Heart right ventricle (tissue), 16 donors: ENCODE data around the gene NACC1. TPM values are rescaled to one million over a fixed set of nuclear protein-coding genes. Genes with fewer than 3 reads are reported as not detected.

Source experiments
- ATAC-seq, 8 donors: fragments of 200-7000 bp; cut with Tn5 transposase; one replicate each; pipeline ENCODE4 v1.9.1; 2020; ENCODE audit warnings: mild to moderate bottlenecking in 8 of 8, moderate library complexity in 8 of 8, moderate number of reproducible peaks in 1 of 8
- DNase-seq, 2 donors: peaks; one replicate each; pipeline ENCODE4 v3.0.0-alpha.2; 2020
- H3K27ac ChIP-seq, 10 donors: fragments of 200-600 bp; sonication (generic) in 2 of 10; one replicate each; pipeline versions ENCODE4 v1.5.0 to v1.8.0; 2020 to 2022; ENCODE audit warnings: mild to moderate bottlenecking in 3 of 10
- H3K27me3 ChIP-seq, 7 donors: fragments of 200-600 bp; one replicate each; pipeline ENCODE4 v1.8.0; 2021 to 2022; ENCODE audit warnings: mild to moderate bottlenecking in 2 of 7
- H3K36me3 ChIP-seq, 9 donors: fragments of 200-600 bp; sonication (generic) in 1 of 9; one replicate each; pipeline versions ENCODE4 v1.5.0 to v1.8.0; 2020 to 2022; ENCODE audit warnings: mild to moderate bottlenecking in 2 of 9
- H3K4me1 ChIP-seq, 9 donors: fragments of 200-600 bp; sonication (generic) in 1 of 9; one replicate each; pipeline versions ENCODE4 v1.5.0 to v1.8.0; 2020 to 2022; ENCODE audit warnings: mild to moderate bottlenecking in 4 of 9
- H3K4me3 ChIP-seq, 10 donors: fragments of 200-600 bp; sonication (generic) in 2 of 10; one replicate each; pipeline versions ENCODE4 v1.5.0 to v1.8.0; 2020 to 2022; ENCODE audit warnings: mild to moderate bottlenecking in 7 of 10, moderate library complexity in 2 of 10
- H3K9me3 ChIP-seq, 11 donors: fragments of 200-600 bp in 10 of 11; sonication (generic) in 2 of 11; one replicate each; pipeline versions ENCODE4 v1.5.0 to v1.8.0; 2013 to 2022; ENCODE audit warnings: mild to moderate bottlenecking in 2 of 11, control low read depth in 1 of 11, moderate library complexity in 1 of 11
- CTCF ChIP-seq, 9 donors: fragments of 200-600 bp; sonication (generic) in 2 of 9; IDR thresholded peaks; one replicate each; pipeline versions ENCODE4 v1.5.0 to v1.8.0; 2021 to 2022; ENCODE audit warnings: antibody characterized with exemption in 9 of 9, mild to moderate bottlenecking in 5 of 9, moderate library complexity in 1 of 9
- WGBS, 2 donors: extraction: QIAGEN DNeasy Blood & Tissue Kit; methylation state at CpG; one replicate each; pipeline ENCODE4 v1.1.7; 2013; ENCODE audit warnings: inconsistent platforms in 1 of 2; 5-methylcytosine and 5-hydroxymethylcytosine counted together
- intact Hi-C, 10 donors: fragments of 100-400 bp; cut with DNase I; formaldehyde crosslinking; loops; one replicate each; pipeline versions ENCODE4 v1.11.1 to v1.14.2; 2022
- polyA plus RNA-seq, 2 donors: library from polyadenylated mRNA; stranded (reverse); fragments of 200-250 nt; gene quantifications; one replicate each; pipeline ENCODE4 v1.2.3, GENCODE V29; 2013
- total RNA-seq, 10 donors: library from RNA; stranded (reverse); fragmentation: NEBNext Ultra II Directional in 3 of 10; extraction: Animal tissue kit (Norgen Biotek cat#: 25700) in 3 of 10; gene quantifications; one replicate each; pipeline versions ENCODE4 v1.2.1 to v1.2.4, GENCODE V29; 2021 to 2023
- donor health status: Arrhythmogenic right ventricular cardiomyopathy.
- donor health status: ischemic (EF 13 %, LVEDD 7.1; RV severe dilation, severe dysfunction).
- donor health status: healthy with polysubstance abuse.
- donor health status: DM: no; HTN: yes; CAD: no.
- donor health status: DM: no; HTN: no; CAD: no.
- donor health status: ischemic (EF 25% LVEDD 6.9; RV normal size, moderate dysfunction).
- donor health status: ischemic (EF 25% LVEDD 5.7; RV mildly dilated, moderate dysfunction).
- donor health status: healthy.
- donor health status: DM: yes; HTN: yes; CAD: no.
- donor health status: Ischemic cardiomyopathy.
- donor health status: ischemic (EF 35%, LVEDD 5.7; RV mildly dilated, moderate dysfunction).
- donor health status: nonischemic (EF 11% LVEDD 7.7; RV severe dilation, severe dysfunction).
- donor health status: DM: yes; HTN: yes; CAD: no.
- donor health status: PGD.
- donor health status: ischemic (EF 29% LVEDD 5.4; RV normal size, mild dysfunction).
- donor health status: nonischemic (EF 23%, LVEDD 6.1; RV moderate dilation, normal function).

Gene NACC1
- total and polyA plus RNA-seq, 12 donors, result 23.9 to 58.0 (median 33.0) TPM

- Histone ChIP-seq H3K36me3 (peaks cover 0 to 17% (median 0%) of the 10 kb centered on the region in 9 donors), H3K27ac (peak overlapping the region; percentile 91 to 100 (median 98)), H3K4me1 (peaks cover 0 to 40% (median 31%) of the 10 kb centered on the region in 9 donors), H3K9me3 (no peaks in the 10 kb centered on the region), H3K4me3 (peak overlapping the region; percentile 64 to 100 (median 92)), H3K27me3 (no peaks in the 10 kb centered on the region)
- 0% methylated on average over 33 to 34 of the region's 34 CpGs for WGBS, 2 donors
- ATAC-seq (peak in 3 of 8 donors; percentile 0), DNase-seq (peak in 1 of 2 donors; percentile 53)
- TF ChIP-seq CTCF (IDR thresholded peaks at IDR 0.05), result no peak
- intact Hi-C loops, result loop anchor here in 7 of 10 donors (1.0 to 10.0 kb wide), 14 partner anchors 34 to 696 kb away; partner anchors contain the start of genes LYL1 (in 7 of the 7), TRMT1 (in 4 of the 7), JUNB (in 2 of the 7) and NACC1 (in 2 of the 7)
Observed at GRCh38 chr19:13150931-13151604, 33.0 kb downstream of the NACC1 start.

- Histone ChIP-seq H3K36me3 (peaks cover 0 to 11% (median 0%) of the 10 kb centered on the region in 9 donors), H3K4me1 (peaks cover 0 to 47% (median 38%) of the 10 kb centered on the region in 9 donors), H3K27ac (peak overlapping the region; percentile 91 to 100 (median 98)), H3K9me3 (no peaks in the 10 kb centered on the region), H3K4me3 (peak overlapping the region; percentile 64 to 100 (median 92)), H3K27me3 (no peaks in the 10 kb centered on the region)
- ATAC-seq (peak; percentile 67 to 82 (median 72)), DNase-seq (peak; percentile 97 to 98)
- intact Hi-C loops, result loop anchor here in 7 of 10 donors (1.0 to 10.0 kb wide), 14 partner anchors 15 to 696 kb away; partner anchors contain the start of genes LYL1 (in 7 of the 7), TRMT1 (in 4 of the 7), JUNB (in 2 of the 7) and NACC1 (in 2 of the 7)
- TF ChIP-seq CTCF (IDR thresholded peaks at IDR 0.05), result peak in 2 of 9 donors; percentile 6 to 24
- WGBS, 2 donors, result 0 to 1% methylated on average over 69 to 71 of the region's 71 CpGs
Observed at GRCh38 chr19:13151605-13152355, 33.7 kb downstream of the NACC1 start.

- no peak for DNase-seq
- intact Hi-C loops, result loop anchor here in 7 of 10 donors (2.0 to 10.0 kb wide), 10 partner anchors 14 to 695 kb away; partner anchors contain the start of genes LYL1 (in 4 of the 7), TRMT1 (in 3 of the 7), JUNB (in 2 of the 7) and NACC1 (in 2 of the 7)
- peak overlapping the region; percentile 86 to 100 (median 98) for H3K27ac ChIP-seq
- peak overlapping the region; percentile 64 to 100 (median 88) for H3K4me3 ChIP-seq
- H3K4me1 ChIP-seq, result peaks cover 0 to 49% (median 39%) of the 10 kb centered on the region in 9 donors
- ATAC-seq, result peak in 5 of 8 donors; percentile 0 to 3 (median 1)
- no peak for TF ChIP-seq CTCF (IDR thresholded peaks at IDR 0.05)
- WGBS, 2 donors, result 0 to 1% methylated on average over 25 of the region's 25 CpGs
- H3K27me3 ChIP-seq, result no peaks in the 10 kb centered on the region
- peaks cover 0 to 11% (median 0%) of the 10 kb centered on the region in 9 donors for H3K36me3 ChIP-seq
- H3K9me3 ChIP-seq, result no peaks in the 10 kb centered on the region
Observed at GRCh38 chr19:13152356-13152973, 34.4 kb downstream of the NACC1 start.
